Measurements from ENCODE around the gene CTNND2.

Gene CTNND2

GRCh38 chr5:11037941-11038340 lies 866.3 kb downstream of the CTNND2 start:
- Histone ChIP-seq H3K27ac (ENCODE audit: low read depth, low read length) (no peak overlapping the region), H3K79me2 (ENCODE audit: control insufficient read depth, insufficient read depth, low read length, unreplicated experiment) (no peaks in the 10 kb centered on the region), H3K4me3 (ENCODE audit: low read depth, low read length) (no peak overlapping the region), H3K36me3 (ENCODE audit: insufficient read depth, low read length) (no peaks in the 10 kb centered on the region), H3K27me3 (ENCODE audit: insufficient read depth, low read length) (no peaks in the 10 kb centered on the region), H3K4me1 (ENCODE audit: control insufficient read depth, insufficient read depth, low read length, unreplicated experiment) (no peaks in the 10 kb centered on the region), H2AFZ (ENCODE audit: low read length, unreplicated experiment) (no peak overlapping the region)

- H3K4me3 ChIP-seq (ENCODE audit: low read depth, low read length): no peak overlapping the region
- H3K36me3 ChIP-seq (ENCODE audit: insufficient read depth, low read length): no peaks in the 10 kb centered on the region
- H3K79me2 ChIP-seq (ENCODE audit: control insufficient read depth, insufficient read depth, low read length, unreplicated experiment): no peaks in the 10 kb centered on the region
- H3K27me3 ChIP-seq (ENCODE audit: insufficient read depth, low read length): no peaks in the 10 kb centered on the region
- H3K4me1 ChIP-seq (ENCODE audit: control insufficient read depth, insufficient read depth, low read length, unreplicated experiment): no peaks in the 10 kb centered on the region
- H3K27ac ChIP-seq (ENCODE audit: low read depth, low read length): no peak overlapping the region
- no peak overlapping the region for H2AFZ ChIP-seq (ENCODE audit: low read length, unreplicated experiment)
These were observed 867.2 kb downstream of the CTNND2 start for GRCh38 chr5:11037080-11037479.

- no peak overlapping the region for H3K27ac ChIP-seq (ENCODE audit: low read depth, low read length)
- H3K27me3 ChIP-seq (ENCODE audit: insufficient read depth, low read length): no peaks in the 10 kb centered on the region
These were observed 873.6 kb downstream of the CTNND2 start for GRCh38 chr5:11030671-11031070.

GRCh38 chr5:11027660-11028059 lies 876.6 kb downstream of the CTNND2 start:
- Histone ChIP-seq H3K4me1 (ENCODE audit: control insufficient read depth, insufficient read depth, low read length, unreplicated experiment) (no peaks in the 10 kb centered on the region), H3K36me3 (ENCODE audit: insufficient read depth, low read length) (no peaks in the 10 kb centered on the region), H3K27me3 (ENCODE audit: insufficient read depth, low read length) (no peaks in the 10 kb centered on the region), H3K79me2 (ENCODE audit: control insufficient read depth, insufficient read depth, low read length, unreplicated experiment) (no peaks in the 10 kb centered on the region), H3K27ac (ENCODE audit: low read depth, low read length) (no peak overlapping the region), H3K4me3 (ENCODE audit: low read depth, low read length) (no peak overlapping the region), H2AFZ (ENCODE audit: low read length, unreplicated experiment) (no peak overlapping the region)

More at GRCh38 chr5:11030671-11031070, 873.6 kb downstream of the CTNND2 start:
- H3K4me3 ChIP-seq (ENCODE audit: low read depth, low read length): no peak overlapping the region
- no peaks in the 10 kb centered on the region for H3K36me3 ChIP-seq (ENCODE audit: insufficient read depth, low read length)
- no peaks in the 10 kb centered on the region for H3K4me1 ChIP-seq (ENCODE audit: control insufficient read depth, insufficient read depth, low read length, unreplicated experiment)
- no peaks in the 10 kb centered on the region for H3K79me2 ChIP-seq (ENCODE audit: control insufficient read depth, insufficient read depth, low read length, unreplicated experiment)
- no peak overlapping the region for H2AFZ ChIP-seq (ENCODE audit: low read length, unreplicated experiment)

GRCh38 chr5:11026543-11026942 lies 877.7 kb downstream of the CTNND2 start:
- H3K79me2 ChIP-seq (ENCODE audit: control insufficient read depth, insufficient read depth, low read length, unreplicated experiment): no peaks in the 10 kb centered on the region
- H3K4me1 ChIP-seq (ENCODE audit: control insufficient read depth, insufficient read depth, low read length, unreplicated experiment): no peaks in the 10 kb centered on the region
- no peak overlapping the region for H2AFZ ChIP-seq (ENCODE audit: low read length, unreplicated experiment)
- no peaks in the 10 kb centered on the region for H3K27me3 ChIP-seq (ENCODE audit: insufficient read depth, low read length)
- H3K27ac ChIP-seq (ENCODE audit: low read depth, low read length): no peak overlapping the region
- no peak overlapping the region for H3K4me3 ChIP-seq (ENCODE audit: low read depth, low read length)
- H3K36me3 ChIP-seq (ENCODE audit: insufficient read depth, low read length): no peaks in the 10 kb centered on the region

- H2AFZ ChIP-seq (ENCODE audit: low read length, unreplicated experiment): no peak overlapping the region
- H3K36me3 ChIP-seq (ENCODE audit: insufficient read depth, low read length): no peaks in the 10 kb centered on the region
- H3K4me3 ChIP-seq (ENCODE audit: low read depth, low read length): no peak overlapping the region
- H3K4me1 ChIP-seq (ENCODE audit: control insufficient read depth, insufficient read depth, low read length, unreplicated experiment): no peaks in the 10 kb centered on the region
- H3K27me3 ChIP-seq (ENCODE audit: insufficient read depth, low read length): no peaks in the 10 kb centered on the region
- no peaks in the 10 kb centered on the region for H3K79me2 ChIP-seq (ENCODE audit: control insufficient read depth, insufficient read depth, low read length, unreplicated experiment)
- H3K27ac ChIP-seq (ENCODE audit: low read depth, low read length): no peak overlapping the region
These were observed 880.3 kb downstream of the CTNND2 start for GRCh38 chr5:11023945-11024344.

GRCh38 chr5:11013793-11014192 lies 890.5 kb downstream of the CTNND2 start:
- no peak overlapping the region for H2AFZ ChIP-seq (ENCODE audit: low read length, unreplicated experiment)
- no peaks in the 10 kb centered on the region for H3K36me3 ChIP-seq (ENCODE audit: insufficient read depth, low read length)
- H3K27me3 ChIP-seq (ENCODE audit: insufficient read depth, low read length): no peaks in the 10 kb centered on the region
- H3K4me3 ChIP-seq (ENCODE audit: low read depth, low read length): no peak overlapping the region
- no peaks in the 10 kb centered on the region for H3K79me2 ChIP-seq (ENCODE audit: control insufficient read depth, insufficient read depth, low read length, unreplicated experiment)
- H3K27ac ChIP-seq (ENCODE audit: low read depth, low read length): no peak overlapping the region
- H3K4me1 ChIP-seq (ENCODE audit: control insufficient read depth, insufficient read depth, low read length, unreplicated experiment): no peaks in the 10 kb centered on the region

GRCh38 chr5:11012295-11012694 lies 892.0 kb downstream of the CTNND2 start:
- Histone ChIP-seq H3K4me3 (ENCODE audit: low read depth, low read length) (no peak overlapping the region), H3K36me3 (ENCODE audit: insufficient read depth, low read length) (no peaks in the 10 kb centered on the region), H3K79me2 (ENCODE audit: control insufficient read depth, insufficient read depth, low read length, unreplicated experiment) (no peaks in the 10 kb centered on the region), H3K27me3 (ENCODE audit: insufficient read depth, low read length) (no peaks in the 10 kb centered on the region), H3K4me1 (ENCODE audit: control insufficient read depth, insufficient read depth, low read length, unreplicated experiment) (no peaks in the 10 kb centered on the region), H3K27ac (ENCODE audit: low read depth, low read length) (no peak overlapping the region), H2AFZ (ENCODE audit: low read length, unreplicated experiment) (no peak overlapping the region)

- no peak overlapping the region for H3K27ac ChIP-seq (ENCODE audit: low read depth, low read length)
- no peaks in the 10 kb centered on the region for H3K36me3 ChIP-seq (ENCODE audit: insufficient read depth, low read length)
- H3K4me1 ChIP-seq (ENCODE audit: control insufficient read depth, insufficient read depth, low read length, unreplicated experiment): no peaks in the 10 kb centered on the region
- no peak overlapping the region for H2AFZ ChIP-seq (ENCODE audit: low read length, unreplicated experiment)
- H3K4me3 ChIP-seq (ENCODE audit: low read depth, low read length): no peak overlapping the region
- no peaks in the 10 kb centered on the region for H3K79me2 ChIP-seq (ENCODE audit: control insufficient read depth, insufficient read depth, low read length, unreplicated experiment)
- H3K27me3 ChIP-seq (ENCODE audit: insufficient read depth, low read length): no peaks in the 10 kb centered on the region
These were observed 893.6 kb downstream of the CTNND2 start for GRCh38 chr5:11010429-11011210.

- Histone ChIP-seq H3K79me2 (ENCODE audit: control insufficient read depth, insufficient read depth, low read length, unreplicated experiment) (no peaks in the 10 kb centered on the region), H3K4me3 (ENCODE audit: low read depth, low read length) (no peak overlapping the region), H3K27ac (ENCODE audit: low read depth, low read length) (no peak overlapping the region), H3K36me3 (ENCODE audit: insufficient read depth, low read length) (no peaks in the 10 kb centered on the region), H3K27me3 (ENCODE audit: insufficient read depth, low read length) (no peaks in the 10 kb centered on the region), H2AFZ (ENCODE audit: low read length, unreplicated experiment) (no peak overlapping the region), H3K4me1 (ENCODE audit: control insufficient read depth, insufficient read depth, low read length, unreplicated experiment) (no peaks in the 10 kb centered on the region)
These were observed 894.7 kb downstream of the CTNND2 start for GRCh38 chr5:11009576-11009975.

GRCh38 chr5:11007269-11007870 lies 896.9 kb downstream of the CTNND2 start:
- H2AFZ ChIP-seq (ENCODE audit: low read length, unreplicated experiment): no peak overlapping the region
- H3K27ac ChIP-seq (ENCODE audit: low read depth, low read length): no peak overlapping the region

More at GRCh38 chr5:11007269-11007870, 896.9 kb downstream of the CTNND2 start:
- Histone ChIP-seq H3K79me2 (ENCODE audit: control insufficient read depth, insufficient read depth, low read length, unreplicated experiment) (no peaks in the 10 kb centered on the region), H3K27me3 (ENCODE audit: insufficient read depth, low read length) (no peaks in the 10 kb centered on the region), H3K36me3 (ENCODE audit: insufficient read depth, low read length) (no peaks in the 10 kb centered on the region), H3K4me3 (ENCODE audit: low read depth, low read length) (no peak overlapping the region), H3K4me1 (ENCODE audit: control insufficient read depth, insufficient read depth, low read length, unreplicated experiment) (no peaks in the 10 kb centered on the region)
